Epithelial cell of proximal tubule (primary cell): ENCODE results near the gene CD58. TPM values are rescaled to one million over a fixed set of nuclear protein-coding genes. Genes with fewer than 3 reads are reported as not detected.

Experiments
- DNase-seq: peaks from one replicate; pipeline ENCODE4 v3.0.0-alpha.2; 2011; ENCODE audit warnings: low read depth
- H3K4me3 ChIP-seq: 2 replicates; pipeline ENCODE4 v1.5.1; 2011; ENCODE audit warnings: low read depth, mild to moderate bottlenecking, low read length
- total RNA-seq: library from RNA; depleted of rRNA; stranded (reverse); fragments of >200 nt; gene quantifications from 2 replicates; pipeline ENCODE4 v1.2.3, GENCODE V29; 2015
- TF ChIP-seq, protein P1 (sequence below): conservative IDR thresholded peaks from 2 replicates; pipeline ENCODE4 v1.5.1; 2012; ENCODE audit warnings: low read depth, mild to moderate bottlenecking, low read length

Gene CD58
- total RNA-seq, 1 donor from 2014 or later: 14.2 TPM

DNA sequence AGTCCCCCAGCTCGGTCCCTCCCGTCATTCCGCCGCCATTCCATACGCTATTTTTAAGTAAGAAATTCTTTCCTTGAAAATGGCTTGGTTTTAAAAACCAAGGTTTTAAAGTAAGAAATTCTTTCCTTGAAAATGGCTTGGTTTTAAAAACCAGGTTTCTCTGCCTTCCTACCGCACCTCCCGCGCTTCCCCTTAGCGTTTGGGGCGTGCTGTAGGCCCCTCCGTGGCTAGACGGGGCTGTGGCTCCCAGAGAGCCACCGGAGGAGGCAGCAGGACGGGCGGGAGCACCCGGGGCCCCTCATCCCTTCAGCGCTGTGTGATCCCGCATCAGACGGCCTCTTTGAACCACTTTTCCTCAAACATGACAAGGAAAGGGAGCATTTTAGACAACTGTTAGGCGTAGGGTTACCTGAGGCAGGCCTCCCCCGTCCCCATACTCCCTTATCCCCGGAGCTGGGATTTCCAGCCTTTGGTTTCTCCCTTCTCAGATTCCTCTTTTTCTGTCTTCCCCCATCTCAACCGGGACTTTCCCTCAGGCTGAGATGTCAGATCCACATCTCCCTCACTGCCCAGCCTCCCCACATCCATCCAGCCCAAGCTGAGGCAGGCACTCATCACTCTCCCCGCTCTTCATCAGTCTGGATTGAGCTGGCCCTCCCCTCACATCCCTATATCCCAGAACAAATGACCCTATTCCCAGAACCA lies 541 bp upstream of the CD58 start:
- DNase-seq: no peak
- peak overlapping the region; percentile 79 for H3K4me3 ChIP-seq
- TF ChIP-seq, protein P1, sequence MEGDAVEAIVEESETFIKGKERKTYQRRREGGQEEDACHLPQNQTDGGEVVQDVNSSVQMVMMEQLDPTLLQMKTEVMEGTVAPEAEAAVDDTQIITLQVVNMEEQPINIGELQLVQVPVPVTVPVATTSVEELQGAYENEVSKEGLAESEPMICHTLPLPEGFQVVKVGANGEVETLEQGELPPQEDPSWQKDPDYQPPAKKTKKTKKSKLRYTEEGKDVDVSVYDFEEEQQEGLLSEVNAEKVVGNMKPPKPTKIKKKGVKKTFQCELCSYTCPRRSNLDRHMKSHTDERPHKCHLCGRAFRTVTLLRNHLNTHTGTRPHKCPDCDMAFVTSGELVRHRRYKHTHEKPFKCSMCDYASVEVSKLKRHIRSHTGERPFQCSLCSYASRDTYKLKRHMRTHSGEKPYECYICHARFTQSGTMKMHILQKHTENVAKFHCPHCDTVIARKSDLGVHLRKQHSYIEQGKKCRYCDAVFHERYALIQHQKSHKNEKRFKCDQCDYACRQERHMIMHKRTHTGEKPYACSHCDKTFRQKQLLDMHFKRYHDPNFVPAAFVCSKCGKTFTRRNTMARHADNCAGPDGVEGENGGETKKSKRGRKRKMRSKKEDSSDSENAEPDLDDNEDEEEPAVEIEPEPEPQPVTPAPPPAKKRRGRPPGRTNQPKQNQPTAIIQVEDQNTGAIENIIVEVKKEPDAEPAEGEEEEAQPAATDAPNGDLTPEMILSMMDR: no peak

DNA sequence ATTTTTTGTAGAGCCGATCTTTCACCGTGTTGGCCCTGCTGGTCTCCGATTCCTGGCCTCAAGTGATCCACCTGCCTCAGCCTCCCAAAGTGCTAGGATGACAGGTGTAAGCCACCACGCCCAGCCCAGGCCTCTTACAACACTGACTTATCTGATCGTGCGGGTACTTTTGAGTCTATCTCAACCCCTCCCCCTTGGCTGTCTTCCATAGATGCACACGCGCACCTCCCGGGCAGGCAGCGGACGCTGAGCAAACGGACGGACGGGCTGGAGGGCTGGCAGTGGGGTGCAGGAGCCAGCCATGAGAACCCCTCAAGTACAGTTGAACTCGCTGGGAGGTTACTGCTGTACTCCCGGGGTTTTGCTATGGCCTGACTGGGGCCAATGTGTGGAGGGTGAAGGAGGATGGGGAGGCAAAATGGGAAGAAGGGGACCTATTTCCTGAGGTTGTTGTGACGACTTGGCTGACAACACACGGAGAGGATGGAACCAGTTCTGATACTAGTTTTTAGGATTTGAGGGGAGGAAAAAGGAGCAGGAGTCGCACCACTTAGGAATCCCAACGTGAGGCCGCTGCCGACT lies 959 bp downstream of the CD58 start:
- peak overlapping the region; percentile 79 for H3K4me3 ChIP-seq
- TF ChIP-seq, protein P1: no peak
- no peak for DNase-seq

DNA sequence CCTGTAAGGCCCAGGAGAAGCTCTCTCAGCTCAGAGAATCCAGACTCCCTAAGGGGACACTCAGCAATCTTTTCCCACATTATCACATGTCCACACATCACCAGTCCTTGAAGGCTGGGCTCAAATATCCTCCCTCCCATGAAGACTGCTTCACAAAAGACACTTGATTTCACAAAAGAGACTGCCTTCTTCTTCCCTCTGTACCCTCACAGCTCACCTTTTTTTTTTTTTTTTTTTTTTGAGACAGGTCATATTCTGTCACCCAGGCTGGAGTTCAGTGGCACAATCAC lies 1.5 kb downstream of the CD58 start:
- DNase-seq: no peak
- H3K4me3 ChIP-seq: peak overlapping the region; percentile 79
- TF ChIP-seq, protein P1: no peak

DNA sequence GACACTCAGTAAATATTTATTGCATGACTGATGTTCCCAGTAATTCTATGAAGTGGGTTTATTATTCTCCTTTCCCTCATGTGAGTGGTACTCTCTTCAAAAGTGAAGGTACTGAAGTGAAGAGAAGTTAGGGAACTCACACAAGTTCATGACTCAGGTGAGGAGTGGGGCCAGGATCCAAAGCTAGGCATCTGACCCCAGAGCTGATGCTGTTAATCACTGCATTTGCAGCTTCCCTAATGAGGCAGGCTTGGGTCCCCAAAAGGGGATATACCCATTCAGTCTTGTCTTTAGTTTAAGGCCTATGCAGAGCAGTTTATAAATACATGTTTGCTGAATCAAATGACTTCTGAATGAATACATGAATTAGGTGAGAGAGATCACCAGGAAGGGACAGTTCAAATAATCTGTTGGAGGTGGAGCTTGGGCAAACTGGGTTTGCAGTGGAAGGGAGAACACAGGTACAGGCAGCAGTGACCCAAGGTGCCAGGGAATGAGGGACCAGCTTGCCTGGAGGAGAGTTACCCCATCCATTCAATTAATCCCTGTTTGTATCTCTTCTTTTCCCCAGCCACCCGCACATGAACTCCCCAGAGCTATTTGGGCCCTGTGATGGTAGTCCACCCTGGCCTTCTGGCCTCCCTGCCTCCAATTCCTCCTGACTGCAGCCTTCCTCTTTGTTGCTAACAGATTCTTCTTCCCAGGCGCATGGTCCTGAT lies 2.0 kb downstream of the CD58 start:
- H3K4me3 ChIP-seq: peak overlapping the region; percentile 79
- TF ChIP-seq, protein P1: no peak
- no peak for DNase-seq

DNA sequence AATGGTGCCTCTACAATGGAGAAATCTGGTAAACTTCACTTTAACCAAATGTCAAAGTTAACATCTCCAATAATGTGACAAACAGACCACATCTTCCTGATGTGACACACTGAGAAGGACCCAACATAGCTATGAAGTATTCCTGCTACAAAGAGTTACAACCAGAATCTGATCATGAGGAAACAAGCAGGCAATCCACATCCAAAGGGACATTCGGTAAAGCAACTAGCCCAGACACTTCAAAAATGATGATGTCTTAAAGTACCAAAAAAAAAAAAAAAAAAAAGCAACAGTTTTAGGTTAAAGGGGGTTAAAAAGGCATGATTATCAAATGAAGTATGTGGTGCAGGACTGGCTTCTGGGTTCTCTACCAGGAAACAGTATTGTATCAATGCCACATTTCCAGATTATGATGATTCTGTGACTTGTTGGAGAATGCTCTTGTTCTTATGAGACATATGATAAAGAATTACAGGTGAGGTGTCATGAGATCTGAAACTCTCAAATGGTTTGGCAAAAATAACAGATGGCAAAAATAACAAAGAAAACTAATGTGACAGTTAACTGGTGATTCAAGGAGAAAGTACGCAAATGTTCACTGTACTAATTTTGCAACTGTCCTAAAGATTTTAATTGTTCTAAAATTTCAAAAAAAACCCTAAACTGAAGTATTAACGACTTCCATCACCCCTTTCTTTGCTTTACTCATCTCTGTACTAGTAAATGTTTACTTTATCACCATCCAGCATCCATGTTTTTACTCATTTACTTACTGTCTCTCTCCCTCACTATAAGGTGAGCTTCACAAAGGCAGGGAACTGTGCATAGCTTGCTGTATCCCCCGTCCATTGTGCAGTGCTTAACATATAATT lies 2.8 kb downstream of the CD58 start:
- H3K4me3 ChIP-seq: no peak overlapping the region
- TF ChIP-seq, protein P1: no peak
- no peak for DNase-seq

DNA sequence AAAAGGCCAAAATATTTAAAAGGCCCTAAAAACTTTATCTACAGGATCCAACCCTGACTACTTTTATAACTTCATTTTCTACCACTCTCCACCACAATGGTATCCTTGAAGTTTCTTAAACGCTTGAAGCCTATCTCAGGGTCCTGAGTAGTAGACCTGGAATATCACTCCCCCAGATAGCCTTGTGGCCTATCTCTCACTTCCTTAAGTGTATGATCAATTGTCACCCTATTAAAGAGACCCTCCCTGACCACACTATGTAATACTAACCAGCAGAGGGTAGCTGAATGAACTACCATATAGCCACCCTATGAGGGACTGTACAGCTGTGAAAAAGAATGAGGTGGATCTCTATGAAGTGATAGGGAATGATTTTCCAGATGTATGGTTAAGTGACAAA lies 5.6 kb downstream of the CD58 start:
- H3K4me3 ChIP-seq: no peak overlapping the region
- no peak for DNase-seq
- TF ChIP-seq, protein P1: no peak
